SU-DHL-6 (cell line): Measurements from ENCODE around the gene TMEM229A.

Source experiments
- H2AFZ ChIP-seq: fragments of 200-600 bp; sonication (generic); 2 replicates; pipeline ENCODE4 v1.6.1; 2014; ENCODE audit warnings: low read depth, mild to moderate bottlenecking, moderate library complexity, mixed read lengths, antibody characterized with exemption, low read length; ENCODE audit not compliant: severe bottlenecking
- H3F3A ChIP-seq: fragments of 200-600 bp; shearing (Covaris generic); 2 replicates; pipeline ENCODE4 v1.6.0; 2016; ENCODE audit warnings: antibody characterized with exemption, mild to moderate bottlenecking; ENCODE audit not compliant: insufficient read depth
- H3K27ac ChIP-seq: fragments of 200-600 bp; sonication (generic); 2 replicates; pipeline ENCODE4 v1.5.1; 2016; ENCODE audit warnings: low read depth, mild to moderate bottlenecking, low read length, moderate library complexity, mixed read lengths
- H3K27me3 ChIP-seq: fragments of 200-600 bp; sonication (generic), shearing (Covaris generic); 2 replicates; pipeline ENCODE4 v1.6.0; 2014; ENCODE audit warnings: mild to moderate bottlenecking, low read length
- H3K36me3 ChIP-seq: fragments of 200-600 bp; sonication (generic); 2 replicates; pipeline ENCODE4 v1.6.1; 2014; ENCODE audit warnings: mild to moderate bottlenecking, low read length, mixed read lengths
- H3K4me2 ChIP-seq: fragments of 300-600, 200-600 bp; shearing (Covaris generic), sonication (generic); 2 replicates; pipeline ENCODE4 v1.6.0; 2014; ENCODE audit warnings: low read length, low read depth, mild to moderate bottlenecking; ENCODE audit not compliant: poor library complexity, severe bottlenecking
- H3K4me3 ChIP-seq: fragments of 200-600 bp; sonication (generic); 2 replicates; pipeline ENCODE4 v1.5.1; 2014; ENCODE audit warnings: antibody characterized with exemption, low read length, mild to moderate bottlenecking, mixed read lengths; ENCODE audit not compliant: insufficient read depth, poor library complexity, severe bottlenecking
- H3K79me2 ChIP-seq: fragments of 200-600 bp; sonication (generic); 2 replicates; pipeline ENCODE4 v1.6.1; 2014; ENCODE audit warnings: mild to moderate bottlenecking, low read length, moderate library complexity; ENCODE audit not compliant: insufficient read depth
- H3K9ac ChIP-seq: fragments of 200-600 bp; sonication (generic); 2 replicates; pipeline ENCODE4 v1.7.0; 2014; ENCODE audit warnings: mild to moderate bottlenecking, low read length
- H3K9me2 ChIP-seq: fragments of 200-600 bp; sonication (generic); replicated peaks from 2 replicates; pipeline ENCODE4 v1.6.1; 2014; ENCODE audit warnings: low read length; ENCODE audit not compliant: insufficient read depth
- H3K9me3 ChIP-seq: fragments of 200-600 bp; sonication (generic); 2 replicates; pipeline ENCODE4 v1.6.1; 2014; ENCODE audit warnings: low read length, mixed read lengths; ENCODE audit not compliant: insufficient read depth
- H4K20me1 ChIP-seq: fragments of 200-600 bp; sonication (generic); 2 replicates; pipeline ENCODE4 v1.6.1; 2014; ENCODE audit warnings: low read depth, mild to moderate bottlenecking, antibody characterized with exemption, low read length, moderate library complexity, mixed read lengths
- EZH2phosphoT487 ChIP-seq: fragments of 200-600 bp; sonication (generic), shearing (Covaris generic); conservative IDR thresholded peaks from 2 replicates; pipeline ENCODE4 v1.6.1; 2018; ENCODE audit warnings: mild to moderate bottlenecking, antibody characterized with exemption, low read length, moderate library complexity, mixed read lengths
- TF ChIP-seq, protein P1 (sequence below): fragments of 200-600 bp; sonication (generic); IDR thresholded peaks from one replicate; pipeline ENCODE4 v1.5.1; 2017; ENCODE audit warnings: antibody characterized with exemption, mild to moderate bottlenecking, low read length, moderate library complexity; ENCODE audit not compliant: insufficient read depth, poor library complexity, severe bottlenecking

Gene TMEM229A

DNA sequence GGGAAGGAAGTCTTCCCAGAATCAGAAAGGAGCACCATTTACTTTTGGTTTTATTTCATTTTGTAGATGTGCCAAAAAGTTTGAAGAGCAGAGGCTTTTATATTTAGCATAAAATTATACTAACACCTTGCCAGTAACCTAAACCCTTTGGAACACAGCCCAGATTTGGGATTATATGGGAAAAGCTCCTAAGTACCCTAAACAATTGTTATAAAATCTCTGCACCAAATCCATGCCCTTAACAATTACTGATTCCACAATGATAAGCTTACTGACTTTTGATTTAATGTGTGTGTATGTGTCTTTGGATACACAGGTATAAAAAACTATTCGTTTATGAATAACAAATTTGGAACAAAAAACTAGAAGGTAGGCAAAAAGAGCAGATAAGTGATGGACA, 39.0 kb upstream of the TMEM229A start:
- Histone ChIP-seq H3K4me2 (no peak overlapping the region), H3K9me2 (no peaks in the 10 kb centered on the region), H4K20me1 (no peaks in the 10 kb centered on the region), H3K9me3 (no peaks in the 10 kb centered on the region), H3K36me3 (no peaks in the 10 kb centered on the region), H2AFZ (no peak overlapping the region), H3K4me3 (no peak overlapping the region), H3K27ac (no peak overlapping the region), H3F3A (no peaks in the 10 kb centered on the region), H3K27me3 (no peaks in the 10 kb centered on the region), H3K9ac (no peak overlapping the region), H3K79me2 (no peaks in the 10 kb centered on the region)
- TF ChIP-seq EZH2phosphoT487, result no peak
- TF ChIP-seq, protein P1, sequence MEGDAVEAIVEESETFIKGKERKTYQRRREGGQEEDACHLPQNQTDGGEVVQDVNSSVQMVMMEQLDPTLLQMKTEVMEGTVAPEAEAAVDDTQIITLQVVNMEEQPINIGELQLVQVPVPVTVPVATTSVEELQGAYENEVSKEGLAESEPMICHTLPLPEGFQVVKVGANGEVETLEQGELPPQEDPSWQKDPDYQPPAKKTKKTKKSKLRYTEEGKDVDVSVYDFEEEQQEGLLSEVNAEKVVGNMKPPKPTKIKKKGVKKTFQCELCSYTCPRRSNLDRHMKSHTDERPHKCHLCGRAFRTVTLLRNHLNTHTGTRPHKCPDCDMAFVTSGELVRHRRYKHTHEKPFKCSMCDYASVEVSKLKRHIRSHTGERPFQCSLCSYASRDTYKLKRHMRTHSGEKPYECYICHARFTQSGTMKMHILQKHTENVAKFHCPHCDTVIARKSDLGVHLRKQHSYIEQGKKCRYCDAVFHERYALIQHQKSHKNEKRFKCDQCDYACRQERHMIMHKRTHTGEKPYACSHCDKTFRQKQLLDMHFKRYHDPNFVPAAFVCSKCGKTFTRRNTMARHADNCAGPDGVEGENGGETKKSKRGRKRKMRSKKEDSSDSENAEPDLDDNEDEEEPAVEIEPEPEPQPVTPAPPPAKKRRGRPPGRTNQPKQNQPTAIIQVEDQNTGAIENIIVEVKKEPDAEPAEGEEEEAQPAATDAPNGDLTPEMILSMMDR, result no peak

DNA sequence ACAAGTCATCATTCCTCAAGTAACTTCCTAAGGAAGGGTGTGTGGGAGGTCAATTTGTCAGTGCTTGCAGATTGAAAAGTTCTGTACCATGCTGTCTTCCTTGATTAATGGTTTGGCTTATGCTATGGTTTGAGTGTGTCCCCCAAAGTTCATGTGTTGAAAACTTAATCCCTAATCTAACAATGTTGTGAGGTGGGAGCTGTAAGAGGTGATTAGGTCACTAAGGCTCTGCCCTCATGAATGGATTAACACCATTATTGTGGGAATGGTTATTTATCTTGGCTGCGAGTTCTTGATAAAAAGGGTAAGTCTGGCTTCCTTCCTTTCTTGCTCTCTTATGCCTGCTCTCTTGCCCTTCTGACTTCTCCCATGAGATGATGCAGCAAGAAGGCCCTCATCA, 29.3 kb upstream of the TMEM229A start:
- peaks cover 3% of the 10 kb centered on the region; the same call in 1 of the 2 replicates for H3K9me3 ChIP-seq
- H3K9ac ChIP-seq, result no peak overlapping the region
- no peak overlapping the region for H2AFZ ChIP-seq
- no peak overlapping the region for H3K27ac ChIP-seq
- H3K4me2 ChIP-seq, result no peak overlapping the region
- H3K79me2 ChIP-seq, result no peaks in the 10 kb centered on the region
- H3K4me3 ChIP-seq, result no peak overlapping the region
- TF ChIP-seq EZH2phosphoT487, result no peak
- TF ChIP-seq, protein P1, result no peak
- no peaks in the 10 kb centered on the region for H3K9me2 ChIP-seq
- no peaks in the 10 kb centered on the region for H3F3A ChIP-seq
- H4K20me1 ChIP-seq, result no peaks in the 10 kb centered on the region
- H3K27me3 ChIP-seq, result no peaks in the 10 kb centered on the region
- H3K36me3 ChIP-seq, result no peaks in the 10 kb centered on the region

DNA sequence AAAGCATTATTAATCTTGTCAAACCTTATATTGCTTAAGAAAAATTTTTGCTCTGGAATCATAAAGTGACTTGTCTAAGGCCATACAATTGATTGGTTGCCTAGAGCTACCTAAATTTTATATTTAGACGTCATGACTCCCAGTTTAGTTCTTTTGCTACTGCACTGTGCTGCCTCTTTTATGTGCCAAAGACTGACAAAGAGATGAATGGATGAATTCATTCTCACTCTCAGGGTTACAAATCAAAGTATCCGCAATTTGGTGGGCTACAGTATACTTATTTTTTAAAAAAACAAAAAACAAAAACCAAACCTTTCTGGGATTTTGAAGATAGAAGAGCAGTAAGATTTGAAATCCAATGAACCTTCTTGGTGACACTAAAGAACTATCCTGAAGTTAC, 27.7 kb upstream of the TMEM229A start:
- TF ChIP-seq, protein P1, result no peak
- no peak for TF ChIP-seq EZH2phosphoT487
- H3K4me2 ChIP-seq, result no peak overlapping the region
- no peaks in the 10 kb centered on the region for H4K20me1 ChIP-seq
- H3K9me2 ChIP-seq, result no peaks in the 10 kb centered on the region
- no peaks in the 10 kb centered on the region for H3K27me3 ChIP-seq
- no peak overlapping the region for H3K27ac ChIP-seq
- H3K4me3 ChIP-seq, result no peak overlapping the region
- no peak overlapping the region for H3K9ac ChIP-seq
- no peaks in the 10 kb centered on the region for H3K79me2 ChIP-seq
- H3K9me3 ChIP-seq, result peaks cover 3% of the 10 kb centered on the region; the same call in 1 of the 2 replicates
- H3K36me3 ChIP-seq, result no peaks in the 10 kb centered on the region
- H2AFZ ChIP-seq, result no peak overlapping the region
- no peaks in the 10 kb centered on the region for H3F3A ChIP-seq

DNA sequence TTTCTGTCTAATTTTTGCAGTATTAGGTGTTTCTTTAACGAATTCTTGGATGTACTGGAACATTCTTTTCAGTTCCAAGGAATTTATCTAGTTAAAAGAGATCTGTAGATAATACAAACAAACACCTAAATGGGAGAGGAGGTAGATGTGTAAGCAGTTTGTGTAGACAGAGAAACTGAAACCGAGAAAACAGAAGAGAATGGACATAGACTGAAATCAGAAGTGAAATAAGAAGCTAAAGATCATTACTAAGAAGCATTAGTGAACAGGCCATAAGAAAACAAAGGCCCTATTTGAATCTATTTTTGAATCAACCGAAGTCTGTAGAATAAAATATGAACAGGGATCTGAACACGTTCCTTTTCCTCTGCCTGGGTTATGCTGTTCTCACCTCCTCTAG, 26.5 kb upstream of the TMEM229A start:
- H3K9me2 ChIP-seq, result no peaks in the 10 kb centered on the region
- no peak overlapping the region for H3K4me3 ChIP-seq

More for the DNA sequence above, 26.5 kb upstream of the TMEM229A start:
- H3K79me2 ChIP-seq, result no peaks in the 10 kb centered on the region
- H3K36me3 ChIP-seq, result no peaks in the 10 kb centered on the region
- H3K27ac ChIP-seq, result no peak overlapping the region
- TF ChIP-seq, protein P1, result no peak
- no peak for TF ChIP-seq EZH2phosphoT487
- H3K4me2 ChIP-seq, result no peak overlapping the region
- no peaks in the 10 kb centered on the region for H3K27me3 ChIP-seq
- no peaks in the 10 kb centered on the region for H4K20me1 ChIP-seq
- no peak overlapping the region for H2AFZ ChIP-seq
- H3F3A ChIP-seq, result no peaks in the 10 kb centered on the region
- no peak overlapping the region for H3K9ac ChIP-seq
- H3K9me3 ChIP-seq, result peaks cover 3% of the 10 kb centered on the region; the same call in 1 of the 2 replicates
